ENCODE data around the gene DDAH1.
"Not testable (repeated sequence)": the region's sequence is repeated elsewhere in the genome, so short reads cannot be mapped to it uniquely, and the experiment has no call there.

DDAH1 gene

DNA sequence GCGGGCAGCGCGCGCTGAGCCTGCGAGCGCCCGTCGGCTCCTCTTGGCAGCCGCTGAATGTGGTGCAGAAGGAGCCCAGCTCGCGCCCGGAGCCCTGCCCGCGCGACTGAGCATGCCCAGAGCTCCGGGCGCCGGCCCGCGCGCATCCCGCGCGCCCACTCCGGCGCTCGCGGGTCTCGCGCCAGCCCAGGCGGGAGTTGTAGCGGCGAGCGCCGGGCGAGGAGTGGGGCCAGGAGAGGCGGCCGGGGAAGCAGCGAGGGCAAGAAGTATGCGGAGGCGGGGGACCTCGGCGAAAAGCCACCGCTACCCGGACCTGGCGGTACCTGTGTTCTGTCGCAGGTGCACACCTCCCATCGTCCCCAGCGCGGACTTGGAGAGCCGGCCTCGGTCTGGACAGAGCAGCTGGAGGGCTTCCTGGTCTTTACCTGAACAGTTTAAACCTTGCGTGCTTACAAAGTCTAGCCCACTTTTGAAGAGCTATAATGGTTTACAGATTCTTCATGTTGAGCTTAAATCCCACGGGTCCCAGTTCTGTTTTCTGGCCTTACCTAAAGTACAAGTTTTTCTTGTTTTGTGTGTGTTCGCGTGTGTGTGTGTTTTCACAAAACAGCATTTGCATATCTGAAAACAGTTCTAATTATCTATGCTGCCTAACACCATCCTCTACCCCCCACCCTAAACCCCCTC lies at the start of gene DDAH1:
DDAH1 (minus strand) TSS at position 61 of the 687 bp plus-strand sequence. CDS start 114 bp downstream, outside the sequence.
- no peak for DNase-seq

DNA sequence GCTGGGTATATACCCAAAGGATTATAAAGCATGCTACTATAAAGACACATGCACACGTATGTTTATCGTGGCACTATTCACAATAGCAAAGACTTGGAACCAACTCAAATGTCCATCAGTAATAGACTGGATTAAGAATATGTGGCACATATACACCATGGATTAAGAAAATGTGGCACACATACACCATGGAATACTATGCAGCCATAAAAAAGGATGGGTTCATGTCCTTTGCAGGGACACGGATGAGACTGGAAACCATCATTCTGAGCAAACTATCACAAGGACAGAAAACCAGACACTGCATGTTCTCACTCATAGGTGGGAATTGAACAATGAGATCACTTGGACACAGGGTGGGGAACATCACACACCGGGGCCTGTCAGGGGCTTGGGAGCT lies 49.0 kb upstream of the DDAH1 start:
- DNase-seq, result not testable (repeated sequence)

- no peak for DNase-seq
These were observed 39.5 kb upstream of the DDAH1 start for GRCh38 chr1:85504417-85504816.

GRCh38 chr1:85502625-85503083 lies 37.7 kb upstream of the DDAH1 start:
- DNase-seq, result no peak

DNA sequence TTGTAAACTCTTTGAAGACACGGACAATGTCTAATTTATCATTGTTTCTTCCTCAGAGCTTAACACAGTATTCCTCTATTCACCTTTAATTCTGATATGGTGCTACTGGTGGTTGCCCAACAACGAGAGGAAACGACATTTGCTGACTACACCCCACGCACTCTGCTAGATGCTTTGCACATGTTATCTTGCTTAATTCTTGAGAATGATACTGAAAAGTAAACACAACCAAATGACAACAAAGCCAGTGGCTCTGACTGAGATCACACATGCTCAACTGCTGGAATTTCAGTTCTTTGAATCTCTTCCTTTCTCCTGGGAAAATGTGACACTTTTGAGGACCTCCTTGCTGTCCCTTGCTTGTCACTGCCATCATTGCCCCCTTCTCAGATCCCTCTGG lies 37.2 kb upstream of the DDAH1 start:
- DNase-seq, result no peak

- no peak for DNase-seq
These were observed 36.5 kb upstream of the DDAH1 start for GRCh38 chr1:85501355-85501898.

GRCh38 chr1:85496941-85497582 lies 32.1 kb upstream of the DDAH1 start:
- no peak for DNase-seq

DNA sequence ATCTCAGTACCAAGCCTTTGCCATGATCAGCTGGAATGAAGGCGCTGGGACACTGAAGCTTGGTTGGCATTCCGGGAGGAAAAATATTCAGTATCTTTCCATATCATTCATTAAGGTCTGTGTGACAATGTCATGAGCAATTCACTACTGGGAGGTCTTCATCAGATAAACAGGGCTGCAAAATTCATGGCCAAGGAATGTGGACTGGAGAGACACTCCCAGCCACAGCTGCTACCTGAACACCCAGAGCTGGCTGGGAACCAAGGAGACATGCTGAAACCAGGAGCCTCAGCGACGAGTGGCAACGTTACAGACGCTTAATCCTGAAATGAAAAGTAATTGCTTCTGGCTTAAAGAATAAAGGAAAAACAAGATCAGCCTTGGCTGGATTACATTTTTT lies 30.6 kb upstream of the DDAH1 start:
- no peak for DNase-seq

GRCh38 chr1:85494904-85495266 lies 29.9 kb upstream of the DDAH1 start:
- DNase-seq, result no peak

GRCh38 chr1:85494074-85494903 lies 29.3 kb upstream of the DDAH1 start:
- DNase-seq, result no peak

GRCh38 chr1:85490270-85490985 lies 25.5 kb upstream of the DDAH1 start:
- DNase-seq, result no peak

DNA sequence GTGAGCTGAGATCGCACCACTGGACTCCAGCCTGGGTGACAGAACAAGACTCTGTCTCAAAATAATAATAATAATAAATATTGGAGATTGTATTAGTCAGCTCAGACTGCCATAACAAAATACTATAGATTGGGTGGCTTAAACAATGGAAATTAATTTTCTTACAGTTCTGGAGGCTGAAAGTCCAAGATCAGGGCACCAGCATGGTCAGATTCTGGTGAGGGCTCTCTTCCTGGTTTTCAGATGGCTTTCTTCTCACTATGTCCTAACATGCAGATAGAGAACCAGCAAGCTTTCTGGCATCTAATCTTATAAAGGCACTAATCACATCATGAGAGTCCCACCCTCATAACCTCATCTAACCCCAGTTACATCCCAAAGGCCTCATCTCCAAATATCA lies 23.2 kb upstream of the DDAH1 start:
- no peak for DNase-seq

GRCh38 chr1:85485516-85485915 lies 20.6 kb upstream of the DDAH1 start:
- no peak for DNase-seq

- no peak for DNase-seq
These were observed 19.8 kb upstream of the DDAH1 start for GRCh38 chr1:85484716-85485115.

DNA sequence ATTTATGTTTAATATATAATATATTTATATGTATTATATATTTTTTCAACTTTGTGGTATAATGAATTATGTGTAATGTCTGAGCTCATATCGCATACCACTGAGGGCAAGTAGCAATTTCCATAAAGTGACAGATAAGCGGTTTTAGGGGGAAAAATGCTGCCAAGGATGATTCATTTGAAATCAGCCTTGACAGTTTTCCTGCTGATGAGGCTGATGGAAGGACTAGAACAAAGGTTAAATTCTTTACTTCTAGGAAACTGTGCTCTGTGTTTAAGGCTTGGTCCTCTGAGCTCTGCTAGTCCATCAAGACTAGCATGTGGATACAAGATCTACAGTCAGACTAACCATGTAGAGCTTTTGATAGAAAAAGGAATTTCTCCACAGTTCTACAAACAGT lies 19.3 kb upstream of the DDAH1 start:
- DNase-seq, result no peak

- no peak for DNase-seq
These were observed 16.7 kb upstream of the DDAH1 start for GRCh38 chr1:85481688-85482087.

- DNase-seq, result no peak
These were observed 15.6 kb upstream of the DDAH1 start for GRCh38 chr1:85480566-85480965.

DNA sequence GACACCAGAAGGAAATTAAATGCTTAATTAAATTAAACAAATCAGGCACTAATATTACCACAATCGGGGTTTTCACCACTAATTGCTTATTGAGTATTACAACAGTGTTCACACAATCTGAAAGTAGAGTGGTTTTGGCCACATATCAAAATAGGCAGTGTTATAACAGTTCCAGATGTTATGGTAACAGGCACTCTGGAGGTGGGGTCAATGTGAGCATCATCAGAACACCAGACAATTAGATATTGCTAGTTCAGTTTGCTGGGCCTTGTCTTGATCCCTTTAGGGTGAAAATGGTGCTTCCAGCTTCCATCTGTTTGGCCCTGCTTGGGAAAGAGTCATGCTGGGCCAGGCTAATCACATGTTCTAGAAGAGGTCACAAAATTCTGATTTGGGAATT lies 14.5 kb upstream of the DDAH1 start:
- DNase-seq, result no peak

DNA sequence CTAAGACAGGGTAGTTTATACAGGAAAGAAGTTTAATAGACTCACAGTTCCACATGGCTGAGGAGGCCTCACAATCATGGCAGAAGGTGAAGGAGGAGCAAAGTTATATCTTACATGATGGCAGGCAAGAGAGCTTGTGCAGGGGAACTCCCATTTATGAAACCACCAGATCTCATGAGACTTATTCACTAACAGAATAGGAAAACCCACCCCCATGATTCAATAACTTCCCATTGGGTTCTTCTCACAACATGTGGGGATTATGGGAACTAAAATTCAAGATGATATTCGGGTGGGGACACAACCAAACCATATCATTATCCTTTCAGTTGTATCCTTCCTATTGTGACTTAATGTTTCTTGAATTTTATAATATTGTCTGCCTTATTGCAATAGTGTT lies 13.4 kb upstream of the DDAH1 start:
- DNase-seq, result no peak

DNA sequence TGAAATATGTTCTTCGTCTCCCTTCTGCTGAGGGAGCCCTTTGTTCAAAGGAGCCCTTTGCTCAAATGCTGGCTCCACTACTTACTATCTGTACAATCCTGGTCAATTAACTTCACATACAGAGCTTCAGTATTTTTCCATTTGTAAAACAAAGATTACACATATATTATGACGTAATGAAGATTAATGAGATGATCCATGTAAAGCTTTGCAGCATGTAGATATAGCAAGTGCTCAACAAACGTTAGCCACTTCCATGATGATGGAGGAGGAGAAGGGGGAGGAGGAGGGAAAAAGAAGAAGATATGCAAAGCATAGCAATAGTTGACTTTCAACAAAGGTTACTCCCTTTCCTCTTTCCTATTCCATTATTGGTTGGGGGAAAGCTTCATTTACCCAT lies 10.1 kb upstream of the DDAH1 start:
- DNase-seq, result no peak

- no peak for DNase-seq
These were observed 8.4 kb upstream of the DDAH1 start for GRCh38 chr1:85473390-85473789.

DNA sequence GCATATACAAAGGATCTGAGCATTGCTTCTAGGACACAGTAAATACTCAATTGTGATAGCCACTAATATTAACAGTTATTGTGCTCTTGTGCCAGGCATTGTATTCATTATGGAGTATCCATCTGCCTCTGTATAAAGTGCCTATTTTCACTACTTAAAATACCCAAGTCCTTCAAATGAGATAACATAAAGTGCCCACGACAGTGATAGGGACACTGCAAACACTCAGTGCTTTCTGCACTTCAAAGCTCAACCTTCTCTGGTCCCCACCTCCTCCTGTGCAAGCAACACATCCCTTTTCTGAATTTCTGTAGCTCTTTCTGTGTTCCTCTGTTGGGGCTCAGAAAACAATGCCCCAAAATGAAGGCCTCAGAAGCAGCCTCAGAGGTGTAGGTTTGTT lies 6.6 kb upstream of the DDAH1 start:
- DNase-seq, result no peak

DNA sequence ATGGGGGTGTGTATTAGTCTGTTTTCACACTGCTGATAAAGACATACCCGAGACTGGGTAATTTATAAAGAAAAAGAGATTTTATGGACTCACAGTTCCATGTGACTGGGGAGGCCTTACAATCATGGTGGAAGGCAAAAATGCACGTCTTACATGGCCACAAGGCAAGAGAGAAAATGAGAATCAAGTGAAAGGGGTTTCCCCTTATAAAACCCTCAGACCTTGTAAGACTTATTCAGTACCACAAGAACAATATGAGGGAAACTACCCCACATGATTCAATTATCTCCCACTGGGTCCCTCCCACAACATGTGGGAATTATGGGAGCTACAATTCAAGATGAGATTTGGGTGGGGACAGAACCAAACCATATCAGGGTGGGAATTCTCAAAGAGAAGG lies 5.2 kb upstream of the DDAH1 start:
- DNase-seq, result not testable (repeated sequence)
